Measurements from ENCODE around the gene NPBWR2. TPM values are rescaled to one million over a fixed set of nuclear protein-coding genes. Genes with fewer than 3 reads are reported as not detected.

Gene NPBWR2
- total and polyA plus RNA-seq, 9 of the 15 experiments (the other 6 are each of a cell fraction or from before 2014, with no cell fraction given) = not detected

DNA sequence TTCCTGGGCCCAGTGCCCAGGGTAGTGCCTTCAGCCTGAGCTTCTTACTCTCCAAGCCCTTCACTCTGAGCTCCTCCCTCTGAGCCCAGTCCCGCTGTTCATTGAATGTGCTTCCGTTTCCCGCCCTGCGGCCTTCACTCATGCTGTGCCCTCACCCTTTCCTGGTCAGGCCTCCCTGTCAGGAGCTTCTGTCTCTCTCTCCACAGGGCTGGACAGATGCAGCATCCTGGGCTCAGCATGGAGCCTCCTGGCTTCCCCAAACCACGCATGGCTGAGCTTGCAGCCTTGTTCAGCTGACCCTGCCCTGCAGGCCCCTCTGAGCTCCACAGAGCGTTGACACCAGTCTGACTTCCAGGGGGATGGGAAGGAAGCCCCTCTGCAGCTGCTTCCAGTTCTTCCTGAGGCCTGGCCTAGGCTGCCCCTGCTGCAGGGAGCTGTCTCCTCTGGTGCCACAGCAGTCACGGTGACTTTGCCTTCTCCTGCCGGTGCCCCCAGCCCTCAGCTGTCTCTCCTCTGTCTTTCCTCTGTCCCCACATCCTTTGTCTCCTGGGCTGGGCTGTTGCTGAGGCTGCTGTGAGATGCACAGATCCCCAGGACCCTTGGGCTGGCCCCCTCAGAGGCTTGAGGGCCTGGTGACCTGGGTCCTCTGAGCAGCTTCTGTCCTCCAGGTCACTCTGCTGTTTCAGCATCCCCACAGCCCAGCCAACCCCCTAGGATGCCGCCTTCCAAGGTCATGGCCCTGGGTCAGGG is 48.9 kb upstream of the NPBWR2 start:
- no peak for TF ChIP-seq MTA2 (IDR thresholded peaks at IDR 0.05; ENCODE audit: low read depth)
- TF ChIP-seq CHCHD3 (CRISPR knock-in tag; IDR thresholded peaks at IDR 0.05) = no peak
- no peak for TF ChIP-seq NCOA1 (IDR thresholded peaks at IDR 0.05; ENCODE audit: low read depth)
- no peak for TF ChIP-seq HNRNPLL (IDR thresholded peaks at IDR 0.05; ENCODE audit: low read depth, low read length, poor library complexity, severe bottlenecking)
- TF ChIP-seq GABPB2 (CRISPR knock-in tag; conservative IDR thresholded peaks at IDR 0.05) = no peak
- Histone ChIP-seq H3K36me3 (ENCODE audit: control insufficient read depth, insufficient read depth, low read length) (no peaks in the 10 kb centered on the region), H3K27me3 (ENCODE audit: control insufficient read depth in 2 of 2, insufficient read depth in 2 of 2, low read length in 2 of 2) (peaks cover 0 to 73% of the 10 kb centered on the region in 2 experiments; a peak in 4 of 5 replicates), H3K9ac (ENCODE audit: insufficient read depth in 1 of 2, low read depth in 2 of 2, low read length in 2 of 2) (no peak overlapping the region), H3K9me1 (ENCODE audit: control insufficient read depth, insufficient read depth, low read length) (peaks cover 2% of the 10 kb centered on the region), H3K4me2 (ENCODE audit: insufficient read depth, low read length) (no peak overlapping the region), H3K4me3 (no peak overlapping the region), H3K9me3 (replicated peaks; ENCODE audit: control insufficient read depth, insufficient read depth, low read depth, low read length) (no peaks in the 10 kb centered on the region), H3K79me2 (ENCODE audit: control insufficient read depth, insufficient read depth, low read length) (no peaks in the 10 kb centered on the region), H4K20me1 (replicated peaks; ENCODE audit: control insufficient read depth, insufficient read depth, low read length) (peaks cover 11% of the 10 kb centered on the region), H3K27ac (ENCODE audit: extremely low read depth, low read depth, low read length) (no peak overlapping the region), H3K4me1 (replicated peaks in 1 of 2; ENCODE audit: control insufficient read depth in 2 of 2, insufficient read depth in 2 of 2, low read length in 2 of 2) (peaks cover 0 to 18% of the 10 kb centered on the region in 2 experiments; a peak in 1 of 5 replicates), H2AFZ (ENCODE audit: low read depth, low read length) (no peak overlapping the region)
- intact Hi-C loops (cut with micrococcal nuclease) = no loop called here
- CTCF ChIA-PET (ENCODE audit: low intra/inter-chr PET ratio) = no interaction called here
- POLR2A ChIA-PET = no interaction called here
- WGBS (ENCODE audit: insufficient coverage, low coverage, missing lambda C conversion rate) = 0% methylated on average over 9 of the region's 9 CpGs
- in situ Hi-C loops (cut with MboI) = no loop called here
- DNase-seq (ENCODE audit: extremely low read depth in 1 of 4, low spot score in 3 of 4) = no peak
- FAIRE-seq = no peak
- ATAC-seq = no peak
- BruUV-seq (replicated peaks) = no TSS peak
